CD4-positive, alpha-beta T cell treated with Interleukin-4 for 4 hours (primary cell): Measurements from ENCODE around the gene C4A.
"Not testable (repeated sequence)": the region's sequence is repeated elsewhere in the genome, so short reads cannot be mapped to it uniquely, and the experiment has no call there.

ENCODE experiments used
- DNase-seq: peaks from one replicate; pipeline ENCODE4 v3.0.0-alpha.2; 2020

C4A gene

DNA sequence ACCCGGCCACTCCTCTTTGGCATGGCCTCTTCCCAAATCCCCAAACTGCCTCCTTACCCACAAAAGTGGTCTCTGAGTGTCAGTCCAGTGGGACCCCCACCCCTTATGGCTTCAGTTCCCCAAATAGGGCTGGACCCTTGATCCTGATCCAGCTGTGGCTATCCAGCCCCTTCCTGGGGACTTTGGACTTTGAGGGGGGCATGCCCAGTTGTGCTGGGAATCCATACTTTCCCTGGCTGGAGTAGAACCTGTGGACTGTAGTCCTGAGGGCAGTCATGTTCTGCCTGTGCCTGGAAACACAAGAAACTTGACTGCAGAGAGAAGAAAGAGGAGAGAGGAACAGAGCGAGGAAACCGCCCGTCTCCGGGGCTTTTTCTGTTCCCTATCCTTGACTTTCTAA, 55.3 kb downstream of the C4A start:
- DNase-seq: not testable (repeated sequence)

DNA sequence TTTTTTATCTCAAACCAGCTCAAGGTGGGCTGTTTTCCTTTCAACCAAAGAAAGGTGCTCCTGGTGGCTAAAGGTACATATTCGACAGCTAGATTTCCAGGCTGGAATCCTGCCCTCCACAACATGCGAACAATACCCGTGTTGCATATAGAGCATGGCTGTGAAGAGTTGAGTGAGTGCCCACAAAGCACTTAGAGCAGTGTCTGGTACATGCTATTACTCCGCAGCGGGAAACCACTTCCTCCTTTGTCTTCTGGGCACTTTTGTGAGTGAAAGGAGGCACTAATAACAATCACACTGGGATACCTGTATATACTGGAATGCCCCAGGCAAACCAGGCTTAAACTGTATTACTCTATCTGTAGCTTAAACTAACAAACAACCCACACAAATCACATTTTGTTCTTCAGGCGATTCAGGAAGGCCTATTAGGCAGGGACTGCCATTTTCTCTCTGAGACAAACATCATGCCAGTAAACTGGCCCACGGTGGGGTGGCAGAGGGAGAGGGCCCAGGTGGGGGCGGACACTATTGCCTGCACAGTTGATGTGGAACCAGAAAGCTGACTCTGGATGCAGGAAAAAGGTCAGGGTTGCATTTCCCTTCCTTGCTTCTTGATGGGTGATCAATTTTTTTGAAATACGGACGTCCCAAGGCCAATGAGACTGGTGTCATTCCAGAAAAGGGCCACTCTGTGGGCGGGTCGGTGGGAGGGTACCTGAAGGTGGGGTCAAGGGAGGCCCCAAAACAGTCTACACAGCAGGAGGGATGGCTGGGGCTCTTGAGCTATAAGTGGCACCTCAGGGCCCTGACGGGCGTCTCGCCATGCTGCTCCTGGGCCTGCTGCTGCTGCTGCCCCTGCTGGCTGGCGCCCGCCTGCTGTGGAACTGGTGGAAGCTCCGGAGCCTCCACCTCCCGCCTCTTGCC, 56.0 kb downstream of the C4A start, which contains the start of gene CYP21A2:
TSS of gene CYP21A2 (plus strand) at position 818 of the 927 bp plus-strand sequence. CDS start at position 826, 8 bp downstream.
- not testable (repeated sequence) for DNase-seq

DNA sequence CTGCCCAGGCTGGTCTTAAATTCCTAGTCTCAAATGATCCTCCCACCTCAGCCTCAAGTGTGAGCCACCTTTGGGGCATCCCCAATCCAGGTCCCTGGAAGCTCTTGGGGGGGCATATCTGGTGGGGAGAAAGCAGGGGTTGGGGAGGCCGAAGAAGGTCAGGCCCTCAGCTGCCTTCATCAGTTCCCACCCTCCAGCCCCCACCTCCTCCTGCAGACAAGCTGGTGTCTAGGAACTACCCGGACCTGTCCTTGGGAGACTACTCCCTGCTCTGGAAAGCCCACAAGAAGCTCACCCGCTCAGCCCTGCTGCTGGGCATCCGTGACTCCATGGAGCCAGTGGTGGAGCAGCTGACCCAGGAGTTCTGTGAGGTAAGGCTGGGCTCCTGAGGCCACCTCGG, 57.0 kb downstream of the C4A start:
- DNase-seq: not testable (repeated sequence)

DNA sequence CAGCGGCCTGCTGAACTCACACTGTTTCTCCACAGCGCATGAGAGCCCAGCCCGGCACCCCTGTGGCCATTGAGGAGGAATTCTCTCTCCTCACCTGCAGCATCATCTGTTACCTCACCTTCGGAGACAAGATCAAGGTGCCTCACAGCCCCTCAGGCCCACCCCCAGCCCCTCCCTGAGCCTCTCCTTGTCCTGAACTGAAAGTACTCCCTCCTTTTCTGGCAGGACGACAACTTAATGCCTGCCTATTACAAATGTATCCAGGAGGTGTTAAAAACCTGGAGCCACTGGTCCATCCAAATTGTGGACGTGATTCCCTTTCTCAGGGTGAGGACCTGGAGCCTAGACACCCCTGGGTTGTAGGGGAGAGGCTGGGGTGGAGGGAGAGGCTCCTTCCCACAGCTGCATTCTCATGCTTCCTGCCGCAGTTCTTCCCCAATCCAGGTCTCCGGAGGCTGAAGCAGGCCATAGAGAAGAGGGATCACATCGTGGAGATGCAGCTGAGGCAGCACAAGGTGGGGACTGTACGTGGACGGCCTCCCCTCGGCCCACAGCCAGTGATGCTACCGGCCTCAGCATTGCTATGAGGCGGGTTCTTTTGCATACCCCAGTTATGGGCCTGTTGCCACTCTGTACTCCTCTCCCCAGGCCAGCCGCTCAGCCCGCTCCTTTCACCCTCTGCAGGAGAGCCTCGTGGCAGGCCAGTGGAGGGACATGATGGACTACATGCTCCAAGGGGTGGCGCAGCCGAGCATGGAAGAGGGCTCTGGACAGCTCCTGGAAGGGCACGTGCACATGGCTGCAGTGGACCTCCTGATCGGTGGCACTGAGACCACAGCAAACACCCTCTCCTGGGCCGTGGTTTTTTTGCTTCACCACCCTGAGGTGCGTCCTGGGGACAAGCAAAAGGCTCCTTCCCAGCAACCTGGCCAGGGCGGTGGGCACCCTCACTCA, 57.7 kb downstream of the C4A start:
- DNase-seq: not testable (repeated sequence)

DNA sequence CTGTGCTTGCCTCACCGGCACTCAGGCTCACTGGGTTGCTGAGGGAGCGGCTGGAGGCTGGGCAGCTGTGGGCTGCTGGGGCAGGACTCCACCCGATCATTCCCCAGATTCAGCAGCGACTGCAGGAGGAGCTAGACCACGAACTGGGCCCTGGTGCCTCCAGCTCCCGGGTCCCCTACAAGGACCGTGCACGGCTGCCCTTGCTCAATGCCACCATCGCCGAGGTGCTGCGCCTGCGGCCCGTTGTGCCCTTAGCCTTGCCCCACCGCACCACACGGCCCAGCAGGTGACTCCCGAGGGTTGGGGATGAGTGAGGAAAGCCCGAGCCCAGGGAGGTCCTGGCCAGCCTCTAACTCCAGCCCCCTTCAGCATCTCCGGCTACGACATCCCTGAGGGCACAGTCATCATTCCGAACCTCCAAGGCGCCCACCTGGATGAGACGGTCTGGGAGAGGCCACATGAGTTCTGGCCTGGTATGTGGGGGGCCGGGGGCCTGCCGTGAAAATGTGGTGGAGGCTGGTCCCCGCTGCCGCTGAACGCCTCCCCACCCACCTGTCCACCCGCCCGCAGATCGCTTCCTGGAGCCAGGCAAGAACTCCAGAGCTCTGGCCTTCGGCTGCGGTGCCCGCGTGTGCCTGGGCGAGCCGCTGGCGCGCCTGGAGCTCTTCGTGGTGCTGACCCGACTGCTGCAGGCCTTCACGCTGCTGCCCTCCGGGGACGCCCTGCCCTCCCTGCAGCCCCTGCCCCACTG, 58.6 kb downstream of the C4A start:
- DNase-seq: not testable (repeated sequence)

DNA sequence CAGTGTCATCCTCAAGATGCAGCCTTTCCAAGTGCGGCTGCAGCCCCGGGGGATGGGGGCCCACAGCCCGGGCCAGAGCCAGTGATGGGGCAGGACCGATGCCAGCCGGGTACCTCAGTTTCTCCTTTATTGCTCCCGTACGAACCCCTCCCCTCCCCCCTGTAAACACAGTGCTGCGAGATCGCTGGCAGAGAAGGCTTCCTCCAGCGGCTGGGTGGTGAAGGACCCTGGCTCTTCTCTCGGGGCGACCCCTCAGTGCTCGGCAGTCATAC, 59.1 kb downstream of the C4A start:
- DNase-seq: not testable (repeated sequence)

DNA sequence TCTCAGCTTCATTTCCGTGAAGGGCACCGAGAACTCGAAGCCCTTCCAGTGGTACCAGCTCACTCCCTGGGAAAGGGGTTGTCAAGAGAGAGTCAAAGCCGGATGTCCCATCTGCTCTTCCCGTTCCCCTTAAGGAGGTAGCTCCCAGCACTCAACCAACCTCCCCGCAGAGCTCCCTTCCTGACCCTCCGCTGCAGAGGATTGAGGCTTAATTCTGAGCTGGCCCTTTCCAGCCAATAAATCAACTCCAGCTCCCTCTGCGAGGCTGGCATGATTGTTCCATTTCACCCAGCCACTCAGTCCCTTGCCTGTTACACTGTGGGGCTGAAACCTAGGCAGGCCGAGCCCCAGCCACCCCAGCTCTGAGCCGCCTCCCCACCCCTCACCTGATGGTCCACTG, 59.5 kb downstream of the C4A start:
- DNase-seq: not testable (repeated sequence)

DNA sequence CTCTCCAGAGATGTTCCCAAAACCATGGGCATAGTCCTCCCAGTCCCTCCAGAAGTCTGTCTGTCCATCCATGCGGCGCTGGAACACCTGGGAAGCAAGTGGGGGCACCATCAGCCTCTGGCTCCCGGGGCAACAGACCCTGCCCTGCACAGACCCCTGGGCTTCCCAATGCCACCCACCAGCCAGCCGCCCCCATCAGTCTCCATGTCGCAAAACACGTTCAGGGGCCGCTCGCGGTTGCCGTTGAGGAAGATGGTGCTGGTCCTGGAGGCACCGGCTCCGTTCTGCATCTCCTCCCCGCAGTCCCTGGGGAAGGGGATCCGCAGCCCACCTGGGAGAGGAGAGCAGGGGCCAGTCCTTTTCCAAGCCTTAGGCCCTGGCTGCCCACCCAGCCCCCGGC, 60.4 kb downstream of the C4A start:
- not testable (repeated sequence) for DNase-seq

DNA sequence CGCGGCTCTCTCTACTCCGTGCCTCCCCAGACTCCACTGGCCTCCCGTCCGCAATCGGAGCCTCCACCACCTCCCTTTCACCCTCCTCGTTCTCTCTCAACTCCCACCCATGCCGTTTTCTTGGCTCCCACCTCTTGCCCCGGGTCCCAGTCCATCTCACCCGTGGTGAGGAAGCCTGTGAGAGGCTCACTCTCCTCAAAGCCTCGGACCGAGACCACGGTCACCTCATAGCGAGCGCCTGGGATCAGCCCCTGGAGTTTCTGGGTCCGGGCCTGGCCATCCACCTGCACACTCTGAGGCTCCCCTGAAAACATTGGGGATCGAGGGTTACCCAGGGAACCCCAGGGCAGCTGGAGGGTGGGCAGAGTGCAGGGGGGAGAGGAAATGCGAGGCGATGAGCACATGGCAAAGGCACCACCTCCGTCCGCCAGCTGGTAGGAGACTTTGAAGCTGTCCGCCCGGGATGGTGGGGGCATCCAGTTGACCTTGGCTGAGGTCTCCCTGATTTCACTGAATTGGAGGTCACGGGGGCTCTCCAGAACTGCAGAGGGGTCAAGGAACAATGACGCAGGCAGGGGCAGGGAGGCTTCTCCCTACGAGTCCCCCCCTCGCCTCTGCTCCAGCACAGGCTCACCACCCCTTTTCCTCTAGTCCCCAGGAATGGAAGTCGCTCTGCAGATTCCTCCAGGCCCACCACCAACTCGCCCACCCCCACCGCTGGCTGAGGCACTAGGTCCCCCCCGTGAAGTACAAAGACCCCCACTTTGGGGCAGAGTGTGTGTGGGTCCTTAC, 61.9 kb downstream of the C4A start:
- not testable (repeated sequence) for DNase-seq

DNA sequence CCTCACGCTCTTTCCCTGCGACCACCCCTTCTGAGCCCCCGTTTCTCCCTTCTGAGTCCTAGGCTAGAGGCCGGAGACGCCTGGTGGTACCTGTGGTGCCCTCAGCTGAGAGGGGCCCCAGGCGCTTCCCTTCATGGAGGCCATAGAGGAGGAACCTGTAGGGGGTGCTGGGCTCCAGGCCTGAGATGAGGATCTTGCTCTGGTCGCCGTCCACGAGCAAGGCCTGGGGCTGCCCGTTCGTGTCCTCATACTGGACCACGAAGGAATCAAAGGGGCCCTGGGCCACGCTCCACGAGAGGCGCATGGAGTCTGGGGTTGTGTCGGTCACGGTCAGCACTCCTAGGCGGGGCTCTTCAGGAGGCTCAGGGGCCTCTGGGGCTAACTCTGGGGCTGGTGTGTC, 63.1 kb downstream of the C4A start:
- DNase-seq: not testable (repeated sequence)

DNA sequence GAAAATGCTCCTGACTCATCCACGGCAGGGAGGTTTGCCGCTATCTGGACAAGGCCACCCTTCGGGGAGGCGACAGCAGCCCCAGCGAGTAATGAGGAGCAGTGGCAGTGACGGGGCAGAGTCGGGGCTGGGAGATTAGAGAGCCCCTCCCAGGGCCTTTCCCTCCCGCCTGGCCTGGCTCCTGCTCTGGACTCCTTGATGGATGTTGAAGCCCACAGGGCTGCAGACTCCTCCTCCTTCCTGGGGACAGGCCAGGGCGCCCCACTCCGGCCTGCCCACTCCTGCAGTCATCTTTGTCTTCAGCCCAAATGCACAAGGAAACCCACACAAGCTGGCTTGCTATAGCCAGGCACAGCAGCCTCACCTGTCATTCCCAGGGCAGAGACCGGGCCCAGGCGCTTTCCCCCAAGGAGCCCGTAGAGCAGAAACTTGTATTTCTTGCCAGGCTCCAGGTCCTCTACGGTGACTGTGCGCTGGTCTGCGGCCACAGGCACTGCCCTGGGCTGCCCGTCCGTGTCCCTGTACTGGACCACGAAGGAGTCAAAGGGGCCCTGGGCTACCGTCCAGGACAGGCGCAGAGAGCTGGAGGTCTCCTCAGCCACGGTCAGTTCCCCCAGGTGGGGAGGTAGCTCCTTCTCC, 64.1 kb downstream of the C4A start:
- no peak for DNase-seq

DNA sequence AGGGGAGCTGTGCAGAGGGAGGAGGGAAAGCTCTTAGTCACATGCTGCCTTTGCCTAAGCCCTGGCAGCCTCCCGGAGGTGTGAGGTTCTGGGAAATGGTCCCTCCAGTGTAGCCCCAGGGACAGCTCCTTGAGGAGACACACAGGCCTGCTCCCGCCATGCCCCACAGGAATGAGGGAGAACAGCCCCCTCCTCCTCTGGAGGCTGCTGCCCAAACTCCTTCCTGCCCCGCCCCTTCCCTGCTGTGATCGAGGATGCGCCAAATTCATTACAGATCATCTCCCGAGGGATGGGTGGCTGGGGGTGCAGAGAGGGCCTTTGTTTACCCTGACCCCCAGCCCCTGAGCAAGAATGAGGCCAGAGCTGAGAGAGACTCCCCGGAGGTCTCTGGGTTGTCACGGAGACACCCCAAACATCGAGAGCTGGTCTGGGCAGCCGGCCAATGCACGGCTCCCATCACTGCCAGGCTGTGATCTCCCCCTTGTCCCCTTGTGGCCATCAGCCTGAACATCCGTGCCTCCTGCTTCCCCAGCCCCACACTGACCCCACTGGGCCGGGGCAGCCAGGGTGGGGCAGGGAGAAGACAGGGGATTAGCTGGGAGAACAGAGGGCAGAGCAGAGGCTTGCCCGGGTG, 64.7 kb downstream of the C4A start:
- DNase-seq: no peak

DNA sequence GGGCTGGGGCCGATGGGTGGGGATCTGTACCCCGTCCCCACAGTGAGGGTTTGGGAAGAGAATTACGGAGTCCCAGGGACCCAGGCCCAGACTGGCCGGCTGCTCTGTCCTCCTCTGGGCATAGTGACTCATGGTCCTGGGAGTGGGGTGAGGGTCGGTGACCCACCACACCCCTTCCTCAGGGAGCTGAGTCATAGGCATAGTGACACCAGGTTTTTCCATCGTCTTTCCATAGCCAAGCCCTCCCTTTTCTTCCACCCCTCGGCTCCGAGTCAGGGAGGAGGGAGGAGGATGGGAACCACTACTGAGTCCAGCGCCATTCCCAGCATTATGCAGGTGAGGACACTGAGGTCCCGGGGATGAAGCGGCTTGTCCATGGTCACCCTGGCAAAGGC, 65.2 kb downstream of the C4A start:
- DNase-seq: no peak

DNA sequence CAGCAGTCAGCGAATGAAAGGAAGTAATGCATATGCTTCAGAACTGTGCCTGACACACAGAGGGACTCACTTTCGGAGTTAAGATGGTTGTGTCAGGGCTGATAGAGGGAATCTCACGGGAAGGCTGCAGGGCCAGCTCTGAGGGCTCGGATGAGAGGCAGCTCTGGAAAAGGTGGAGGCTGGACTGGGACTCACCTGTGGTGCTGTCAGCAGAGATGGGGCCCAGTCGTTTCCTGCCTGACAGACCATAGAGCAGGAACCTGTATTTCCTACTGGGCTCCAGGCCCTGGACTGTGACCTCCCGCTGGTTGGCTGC, 65.6 kb downstream of the C4A start:
- no peak for DNase-seq

DNA sequence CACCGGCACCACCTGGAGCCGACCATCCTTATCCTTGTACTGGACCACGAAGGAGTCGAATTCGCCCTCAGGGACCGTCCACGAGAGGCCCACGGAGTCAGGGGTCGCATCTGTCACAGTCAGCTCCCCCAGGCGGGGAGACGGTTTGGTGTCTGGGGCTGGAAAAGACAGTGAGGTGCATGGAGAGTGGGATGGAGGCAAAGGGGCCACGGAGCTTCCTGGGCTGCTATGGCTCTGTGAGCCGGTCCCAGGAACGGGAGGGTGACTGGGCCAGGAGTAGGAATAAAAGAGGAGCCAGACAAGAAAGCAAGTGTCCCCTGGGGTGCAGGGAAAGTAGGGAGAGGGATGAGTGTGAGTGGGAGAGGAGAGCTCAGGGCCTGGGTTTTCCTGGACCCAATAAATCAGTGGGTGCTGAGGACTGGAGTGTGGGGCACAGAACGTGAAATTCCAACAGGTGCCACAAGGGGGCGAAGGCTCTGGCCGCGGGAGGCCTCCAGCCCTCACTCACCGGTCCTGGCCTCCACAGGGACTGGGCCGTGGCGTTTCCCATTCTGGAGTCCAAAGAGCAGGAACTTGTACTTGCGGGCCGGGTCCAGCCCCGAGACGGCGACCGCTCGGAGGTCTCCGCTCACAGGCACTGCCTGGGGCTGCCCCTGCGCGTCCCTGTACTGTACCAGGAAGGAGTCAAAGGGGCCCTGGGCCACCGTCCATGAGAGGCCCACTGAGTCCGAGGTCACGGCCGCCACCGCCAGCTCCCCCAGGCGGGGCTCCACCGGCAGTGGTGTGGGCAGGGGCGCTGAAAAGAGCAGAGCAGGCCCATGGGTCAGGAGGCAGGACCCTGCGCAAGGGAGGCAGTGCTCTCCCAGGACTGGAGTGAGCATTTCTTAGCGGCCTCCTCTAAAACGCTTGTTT, 66.3 kb downstream of the C4A start:
- peak; percentile 60 for DNase-seq

DNA sequence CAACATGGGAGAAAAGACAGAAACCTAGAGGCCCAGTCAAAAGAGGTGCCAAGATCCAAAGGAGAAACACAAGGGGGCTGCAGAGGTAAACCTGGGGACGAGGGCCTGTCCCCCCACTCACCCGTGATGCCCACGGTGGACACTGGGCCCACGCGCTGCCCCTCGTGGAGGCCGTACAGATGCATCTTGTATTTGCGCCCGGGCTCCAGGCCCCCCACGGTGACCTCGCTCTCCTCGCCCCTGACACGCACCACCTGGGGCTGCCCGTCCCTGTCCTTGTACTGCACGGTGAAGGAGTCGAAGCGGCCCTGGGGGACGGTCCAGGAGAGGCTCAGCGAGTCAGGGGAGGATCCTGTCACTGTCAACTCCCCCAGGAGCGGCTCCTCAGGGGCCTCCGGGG, 67.3 kb downstream of the C4A start:
- not testable (repeated sequence) for DNase-seq

DNA sequence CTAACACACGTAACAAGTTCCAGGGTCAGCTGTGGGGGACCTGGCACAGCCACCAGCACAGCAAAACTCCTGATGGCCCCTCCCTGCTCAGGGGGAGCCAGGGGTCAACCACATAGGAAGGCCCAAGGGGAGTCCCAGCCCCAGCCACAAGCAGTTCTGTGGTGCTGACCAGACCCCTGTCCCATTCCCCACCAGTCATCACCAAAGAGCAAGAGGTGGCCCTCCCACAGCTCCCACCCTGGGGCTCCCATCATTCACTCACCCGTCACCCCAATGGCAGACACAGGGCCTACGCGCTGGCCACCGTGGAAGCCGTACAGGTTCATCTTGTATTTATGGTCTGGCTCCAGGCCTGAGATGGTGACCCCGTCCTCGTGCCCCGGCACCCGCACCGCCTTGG, 67.9 kb downstream of the C4A start:
- DNase-seq: not testable (repeated sequence)

DNA sequence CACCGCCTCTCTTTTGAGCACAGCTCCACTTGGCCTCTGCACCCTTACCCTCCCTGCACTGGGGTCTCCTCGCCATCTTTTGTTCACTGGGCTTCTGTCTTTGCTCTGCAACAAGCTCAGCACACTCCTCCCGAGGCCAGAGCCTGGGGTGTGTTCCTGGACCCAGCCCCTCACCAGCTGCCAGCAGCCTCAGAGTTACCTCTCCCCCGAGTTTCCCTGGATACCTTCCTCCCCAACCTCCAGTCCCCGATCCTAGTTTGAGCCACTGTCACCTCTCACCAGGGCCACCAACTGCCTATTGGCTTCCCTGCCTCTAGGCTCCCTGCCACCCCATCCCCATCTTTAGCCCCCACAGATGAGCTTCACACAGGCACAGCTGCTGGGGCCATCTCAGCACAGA, 68.7 kb downstream of the C4A start:
- DNase-seq: no peak
